ENCODE results near the gene UTP20. TPM values are rescaled to one million over a fixed set of nuclear protein-coding genes. Genes with fewer than 3 reads are reported as not detected.
"Not testable (repeated sequence)": the region's sequence is repeated elsewhere in the genome, so short reads cannot be mapped to it uniquely, and the experiment has no call there.

Gene UTP20
- polyA plus RNA-seq, 1 experiment, result 5.2 TPM

- POLR2A ChIA-PET, result no interaction called here
- H3K36me3 ChIP-seq (ENCODE audit: control insufficient read depth, insufficient read depth, low read length), result peaks cover 10% of the 10 kb centered on the region
- DNase-seq (ENCODE audit: low read depth), result no peak
- TF ChIP-seq CTCF (IDR thresholded peaks at IDR 0.05; ENCODE audit: insufficient read depth, low read depth, low read length), result no peak
- CTCF ChIA-PET, result no interaction called here
- H3K4me3 ChIP-seq (ENCODE audit: low read depth, low read length), result no peak overlapping the region
- H3K27me3 ChIP-seq (ENCODE audit: control insufficient read depth, insufficient read depth, low read length), result no peaks in the 10 kb centered on the region
Observed at GRCh38 chr12:101372431-101372830, 92.5 kb downstream of the UTP20 start.

GRCh38 chr12:101375573-101375972, 95.7 kb downstream of the UTP20 start:
- CTCF ChIA-PET, result no interaction called here
- POLR2A ChIA-PET, result no interaction called here

GRCh38 chr12:101379149-101379548, 99.2 kb downstream of the UTP20 start:
- no peaks in the 10 kb centered on the region for H3K27me3 ChIP-seq (ENCODE audit: control insufficient read depth, insufficient read depth, low read length)
- no peak for TF ChIP-seq CTCF (IDR thresholded peaks at IDR 0.05; ENCODE audit: insufficient read depth, low read depth, low read length)
- CTCF ChIA-PET, result no interaction called here
- no peak for DNase-seq (ENCODE audit: low read depth)
- POLR2A ChIA-PET, result no interaction called here
- peaks cover 6% of the 10 kb centered on the region for H3K36me3 ChIP-seq (ENCODE audit: control insufficient read depth, insufficient read depth, low read length)
- no peak overlapping the region for H3K4me3 ChIP-seq (ENCODE audit: low read depth, low read length)

More at GRCh38 chr12:101375573-101375972, 95.7 kb downstream of the UTP20 start:
- TF ChIP-seq CTCF (IDR thresholded peaks at IDR 0.05; ENCODE audit: insufficient read depth, low read depth, low read length), result no peak
- H3K36me3 ChIP-seq (ENCODE audit: control insufficient read depth, insufficient read depth, low read length), result peaks cover 12% of the 10 kb centered on the region
- no peak overlapping the region for H3K4me3 ChIP-seq (ENCODE audit: low read depth, low read length)
- H3K27me3 ChIP-seq (ENCODE audit: control insufficient read depth, insufficient read depth, low read length), result no peaks in the 10 kb centered on the region
- no peak for DNase-seq (ENCODE audit: low read depth)

- POLR2A ChIA-PET; H3K4me3 ChIP-seq (ENCODE audit: low read depth, low read length); CTCF ChIA-PET; DNase-seq (ENCODE audit: low read depth); H3K27me3 ChIP-seq (ENCODE audit: control insufficient read depth, insufficient read depth, low read length); H3K36me3 ChIP-seq (ENCODE audit: control insufficient read depth, insufficient read depth, low read length): not testable (repeated sequence)
Observed at GRCh38 chr12:101391181-101391580, 111.3 kb downstream of the UTP20 start.

- peak overlapping the region; percentile 80 for H3K4me3 ChIP-seq (ENCODE audit: low read depth, low read length)
- no peak for TF ChIP-seq CTCF (IDR thresholded peaks at IDR 0.05; ENCODE audit: insufficient read depth, low read depth, low read length)
- CTCF ChIA-PET, result interaction anchor here (0.6 to 1.1 kb wide), 3 partner anchors 9 to 1585 kb away, joined by 3 to 6 read pairs (median 3); no protein-coding TSS in a partner anchor
- DNase-seq (ENCODE audit: low read depth), result no peak
- H3K36me3 ChIP-seq (ENCODE audit: control insufficient read depth, insufficient read depth, low read length), result no peaks in the 10 kb centered on the region; the same call in 1 of the 2 replicates
- no peaks in the 10 kb centered on the region for H3K27me3 ChIP-seq (ENCODE audit: control insufficient read depth, insufficient read depth, low read length)
- POLR2A ChIA-PET, result no interaction called here
Observed at GRCh38 chr12:101407049-101407435, 127.1 kb downstream of the UTP20 start.

Measured in BJ (cell line).